Loucy (cell line): ENCODE measurements around the gene SENP3.

ENCODE experiments used
- H2AFZ ChIP-seq: fragments of 200-600 bp; sonication (generic); 2 replicates; pipeline ENCODE4 v1.6.0; 2016; ENCODE audit warnings: antibody characterized with exemption, mild to moderate bottlenecking, low read length, moderate library complexity
- H3F3A ChIP-seq: fragments of 200-600 bp; 2 replicates; pipeline ENCODE4 v1.6.0; 2016; ENCODE audit warnings: antibody characterized with exemption, low read depth, mild to moderate bottlenecking
- H3K27me3 ChIP-seq: fragments of 200-600 bp; sonication (generic); 2 replicates; pipeline ENCODE4 v1.6.1; 2014; ENCODE audit warnings: low read length, mild to moderate bottlenecking; ENCODE audit not compliant: insufficient read depth, poor library complexity, severe bottlenecking
- H3K36me3 ChIP-seq: fragments of 200-600 bp; sonication (generic); 2 replicates; pipeline ENCODE4 v1.6.1; 2016; ENCODE audit warnings: low read length; ENCODE audit not compliant: insufficient read depth
- H3K4me1 ChIP-seq: fragments of 200-600 bp; sonication (generic); 2 replicates; pipeline ENCODE4 v1.5.1; 2014; ENCODE audit warnings: low read length, mild to moderate bottlenecking; ENCODE audit not compliant: insufficient read depth, poor library complexity, severe bottlenecking
- H3K4me2 ChIP-seq: fragments of 200-600 bp; sonication (generic); 2 replicates; pipeline ENCODE4 v1.6.0; 2014; ENCODE audit warnings: antibody characterized with exemption, low read length, low read depth, mild to moderate bottlenecking; ENCODE audit not compliant: poor library complexity, severe bottlenecking
- H3K4me3 ChIP-seq: fragments of 200-600 bp; sonication (generic); 2 replicates; pipeline ENCODE4 v1.5.1; 2014; ENCODE audit warnings: low read length, mild to moderate bottlenecking, mixed read lengths; ENCODE audit not compliant: poor library complexity, severe bottlenecking
- H3K79me2 ChIP-seq: fragments of 200-600 bp; sonication (generic); 2 replicates; pipeline ENCODE4 v1.6.1; 2014; ENCODE audit warnings: low read length; ENCODE audit not compliant: insufficient read depth
- H3K9ac ChIP-seq: fragments of 200-600 bp; sonication (generic); 2 replicates; pipeline ENCODE4 v1.6.0; 2014; ENCODE audit warnings: mild to moderate bottlenecking, low read depth, low read length, moderate library complexity; ENCODE audit not compliant: poor library complexity, severe bottlenecking
- H3K9me2 ChIP-seq: fragments of 200-600 bp; sonication (generic); replicated peaks from 2 replicates; pipeline ENCODE4 v1.6.1; 2016; ENCODE audit warnings: low read depth, low read length, mixed read lengths
- H3K9me3 ChIP-seq: fragments of 200-600 bp; sonication (generic); 2 replicates; pipeline ENCODE4 v1.6.1; 2014; ENCODE audit warnings: mild to moderate bottlenecking, antibody characterized with exemption, low read length, low read depth; ENCODE audit not compliant: insufficient read depth
- H4K20me1 ChIP-seq: fragments of 200-600 bp; sonication (generic); 2 replicates; pipeline ENCODE4 v1.6.0; 2014; ENCODE audit warnings: antibody characterized with exemption, low read length, mild to moderate bottlenecking; ENCODE audit not compliant: insufficient read depth, poor library complexity, severe bottlenecking
- EZH2phosphoT487 ChIP-seq: fragments of 200-600 bp; IDR thresholded peaks from 2 replicates; pipeline ENCODE4 v1.6.1; 2018; ENCODE audit warnings: antibody characterized with exemption, mild to moderate bottlenecking, moderate library complexity, borderline replicate concordance
- TF ChIP-seq, protein P1 (sequence below): fragments of 200-600 bp; sonication (generic); conservative IDR thresholded peaks from 2 replicates; pipeline ENCODE4 v1.5.1; 2014; ENCODE audit warnings: mild to moderate bottlenecking, antibody characterized with exemption, low read length

The SENP3 gene

DNA sequence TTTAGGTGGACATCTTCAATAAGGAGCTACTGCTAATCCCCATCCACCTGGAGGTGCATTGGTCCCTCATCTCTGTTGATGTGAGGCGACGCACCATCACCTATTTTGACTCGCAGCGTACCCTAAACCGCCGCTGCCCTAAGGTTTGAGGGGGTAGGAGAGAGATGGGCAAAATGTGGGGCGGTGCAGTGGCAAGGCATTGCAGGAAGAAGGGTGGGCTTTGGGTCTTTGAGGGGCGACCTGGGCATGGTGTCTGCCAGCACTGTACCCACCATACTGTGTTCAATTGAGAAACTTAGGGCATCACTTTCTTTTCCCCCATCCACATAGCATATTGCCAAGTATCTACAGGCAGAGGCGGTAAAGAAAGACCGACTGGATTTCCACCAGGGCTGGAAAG lies 8.6 kb downstream of the SENP3 start:
- Histone ChIP-seq H3K9me2 (no peaks in the 10 kb centered on the region), H2AFZ (no peak overlapping the region), H3F3A (no peaks in the 10 kb centered on the region), H3K4me2 (no peak overlapping the region), H3K9me3 (no peaks in the 10 kb centered on the region), H3K79me2 (peaks cover 63% of the 10 kb centered on the region), H4K20me1 (peaks cover 25% of the 10 kb centered on the region), H3K4me1 (peaks cover 19% of the 10 kb centered on the region), H3K27me3 (peaks cover 7% of the 10 kb centered on the region), H3K9ac (no peak overlapping the region), H3K36me3 (peaks cover 38% of the 10 kb centered on the region), H3K4me3 (no peak overlapping the region)
- no peak for TF ChIP-seq EZH2phosphoT487
- TF ChIP-seq, protein P1, sequence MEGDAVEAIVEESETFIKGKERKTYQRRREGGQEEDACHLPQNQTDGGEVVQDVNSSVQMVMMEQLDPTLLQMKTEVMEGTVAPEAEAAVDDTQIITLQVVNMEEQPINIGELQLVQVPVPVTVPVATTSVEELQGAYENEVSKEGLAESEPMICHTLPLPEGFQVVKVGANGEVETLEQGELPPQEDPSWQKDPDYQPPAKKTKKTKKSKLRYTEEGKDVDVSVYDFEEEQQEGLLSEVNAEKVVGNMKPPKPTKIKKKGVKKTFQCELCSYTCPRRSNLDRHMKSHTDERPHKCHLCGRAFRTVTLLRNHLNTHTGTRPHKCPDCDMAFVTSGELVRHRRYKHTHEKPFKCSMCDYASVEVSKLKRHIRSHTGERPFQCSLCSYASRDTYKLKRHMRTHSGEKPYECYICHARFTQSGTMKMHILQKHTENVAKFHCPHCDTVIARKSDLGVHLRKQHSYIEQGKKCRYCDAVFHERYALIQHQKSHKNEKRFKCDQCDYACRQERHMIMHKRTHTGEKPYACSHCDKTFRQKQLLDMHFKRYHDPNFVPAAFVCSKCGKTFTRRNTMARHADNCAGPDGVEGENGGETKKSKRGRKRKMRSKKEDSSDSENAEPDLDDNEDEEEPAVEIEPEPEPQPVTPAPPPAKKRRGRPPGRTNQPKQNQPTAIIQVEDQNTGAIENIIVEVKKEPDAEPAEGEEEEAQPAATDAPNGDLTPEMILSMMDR, result no peak

DNA sequence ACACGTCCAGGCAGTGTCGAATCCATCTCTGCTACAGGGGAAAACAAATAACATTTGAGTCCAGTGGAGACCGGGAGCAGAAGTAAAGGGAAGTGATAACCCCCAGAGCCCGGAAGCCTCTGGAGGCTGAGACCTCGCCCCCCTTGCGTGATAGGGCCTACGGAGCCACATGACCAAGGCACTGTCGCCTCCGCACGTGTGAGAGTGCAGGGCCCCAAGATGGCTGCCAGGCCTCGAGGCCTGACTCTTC lies 10.5 kb downstream of the SENP3 start:
- Histone ChIP-seq H3K36me3 (peaks cover 54% of the 10 kb centered on the region), H3K4me2 (peak overlapping the region; percentile 81)

DNA sequence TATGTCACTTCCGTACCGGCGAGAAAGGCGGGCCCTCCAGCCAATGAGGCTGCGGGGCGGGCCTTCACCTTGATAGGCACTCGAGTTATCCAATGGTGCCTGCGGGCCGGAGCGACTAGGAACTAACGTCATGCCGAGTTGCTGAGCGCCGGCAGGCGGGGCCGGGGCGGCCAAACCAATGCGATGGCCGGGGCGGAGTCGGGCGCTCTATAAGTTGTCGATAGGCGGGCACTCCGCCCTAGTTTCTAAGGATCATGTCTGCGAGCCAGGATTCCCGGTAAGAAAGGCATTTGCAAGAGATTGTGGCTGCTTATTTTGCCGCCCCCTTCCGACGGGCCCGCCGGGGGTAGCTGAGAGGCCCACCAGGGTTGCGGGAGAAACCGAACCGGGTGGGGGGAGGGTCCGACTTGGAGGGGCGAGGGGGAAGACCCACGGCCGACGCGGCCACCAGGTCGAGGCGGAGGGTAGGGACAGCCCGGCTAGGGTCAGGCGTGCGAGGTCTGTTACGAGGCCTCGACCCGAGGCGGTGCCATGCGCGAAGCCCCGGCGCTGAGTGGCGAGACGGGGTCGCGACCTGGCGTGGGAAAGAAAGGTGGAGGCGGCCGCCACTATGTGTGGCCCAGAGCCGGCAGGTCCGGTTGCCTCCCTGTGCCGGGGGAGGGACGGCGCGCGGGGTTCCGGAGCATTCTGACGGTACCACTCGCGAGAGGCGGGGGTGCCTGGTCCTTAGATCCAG lies 11.0 kb downstream of the SENP3 start:
- peaks cover 10% of the 10 kb centered on the region; the same call in 1 of the 2 replicates for H3F3A ChIP-seq
- H4K20me1 ChIP-seq, result peaks cover 49% of the 10 kb centered on the region
- peaks cover 72% of the 10 kb centered on the region for H3K79me2 ChIP-seq
- peak overlapping the region; percentile 49 for H3K4me2 ChIP-seq
- H3K4me3 ChIP-seq, result peak overlapping the region; percentile 98
- H3K9me3 ChIP-seq, result no peaks in the 10 kb centered on the region
- peak overlapping the region; percentile 100 for H3K9ac ChIP-seq
- peaks cover 59% of the 10 kb centered on the region for H3K36me3 ChIP-seq
- no peak for TF ChIP-seq EZH2phosphoT487
- TF ChIP-seq, protein P1, result no peak
- peaks cover 7% of the 10 kb centered on the region for H3K27me3 ChIP-seq
- H3K4me1 ChIP-seq, result peaks cover 29% of the 10 kb centered on the region
- H2AFZ ChIP-seq, result no peak overlapping the region
- no peaks in the 10 kb centered on the region for H3K9me2 ChIP-seq

More for the DNA sequence above, 10.5 kb downstream of the SENP3 start:
- peaks cover 44% of the 10 kb centered on the region for H4K20me1 ChIP-seq
- H3F3A ChIP-seq, result peaks cover 8% of the 10 kb centered on the region; the same call in 1 of the 2 replicates
- peaks cover 24% of the 10 kb centered on the region for H3K4me1 ChIP-seq
- H3K79me2 ChIP-seq, result peaks cover 70% of the 10 kb centered on the region
- H3K4me3 ChIP-seq, result peak overlapping the region; percentile 79
- no peak for TF ChIP-seq EZH2phosphoT487
- TF ChIP-seq, protein P1, result no peak
- peak overlapping the region; percentile 81 for H3K9ac ChIP-seq
- no peaks in the 10 kb centered on the region for H3K9me2 ChIP-seq
- no peaks in the 10 kb centered on the region for H3K9me3 ChIP-seq
- H3K27me3 ChIP-seq, result peaks cover 7% of the 10 kb centered on the region
- H2AFZ ChIP-seq, result no peak overlapping the region
